Neuronal stem cell (in vitro differentiated cells): ENCODE measurements around the gene PLCG1.

Experiments used
- DNase-seq: peaks from one replicate; pipeline ENCODE4 v3.0.0-alpha.2; 2013; ENCODE audit warnings: low spot score
- H2AFZ ChIP-seq: one replicate; pipeline ENCODE4 v1.6.1; 2013; ENCODE audit warnings: mild to moderate bottlenecking, low read length, inconsistent platforms
- H2AK5ac ChIP-seq: 2 replicates; pipeline ENCODE4 v1.6.1; 2013; ENCODE audit warnings: low read depth, mild to moderate bottlenecking, inconsistent platforms, low read length, moderate library complexity, mixed read lengths
- H2BK120ac ChIP-seq: 2 replicates; pipeline ENCODE4 v1.6.1; 2013; ENCODE audit warnings: low read depth, mild to moderate bottlenecking, inconsistent platforms, low read length, moderate library complexity, mixed read lengths
- H2BK12ac ChIP-seq: one replicate; pipeline ENCODE4 v1.6.1; 2013; ENCODE audit warnings: low read length, inconsistent platforms
- H2BK15ac ChIP-seq: 2 replicates; pipeline ENCODE4 v1.6.1; 2013; ENCODE audit warnings: mild to moderate bottlenecking, low read length, inconsistent platforms, mixed read lengths
- H2BK5ac ChIP-seq: one replicate; pipeline ENCODE4 v1.6.1; 2013; ENCODE audit warnings: inconsistent platforms, mild to moderate bottlenecking, low read length, moderate library complexity
- H3K14ac ChIP-seq: one replicate; pipeline ENCODE4 v1.6.1; 2013; ENCODE audit warnings: low read length, inconsistent platforms
- H3K18ac ChIP-seq: 2 replicates; pipeline ENCODE4 v1.6.1; 2013; ENCODE audit warnings: low read length, inconsistent platforms
- H3K23ac ChIP-seq: 2 replicates; pipeline ENCODE4 v1.6.1; 2013; ENCODE audit warnings: low read depth, mild to moderate bottlenecking, mixed read lengths, low read length, inconsistent platforms; ENCODE audit not compliant: poor library complexity
- H3K27ac ChIP-seq: replicated peaks from 3 replicates; pipeline ENCODE4 v1.5.1; 2013; ENCODE audit warnings: low read length, inconsistent platforms
- H3K27me3 ChIP-seq, 3 experiments: 2 replicates each; pipeline ENCODE4 v1.6.1; 2013; ENCODE audit warnings: low read length in 3 of 3, mild to moderate bottlenecking in 2 of 3, inconsistent platforms in 1 of 3, low read depth in 1 of 3, mixed read lengths in 1 of 3, moderate library complexity in 1 of 3; ENCODE audit not compliant: control insufficient read depth in 3 of 3, insufficient read depth in 3 of 3
- H3K36me3 ChIP-seq, 2 donors: replicated peaks in 1 of 2; 2 replicates each; pipeline ENCODE4 v1.6.1; 2013; ENCODE audit warnings: low read length in 2 of 2; ENCODE audit not compliant: control insufficient read depth in 2 of 2, insufficient read depth in 2 of 2
- H3K4ac ChIP-seq: 2 replicates; pipeline ENCODE4 v1.6.1; 2013; ENCODE audit warnings: inconsistent platforms, mild to moderate bottlenecking, low read length, moderate library complexity
- H3K4me1 ChIP-seq, 2 donors: 1 replicate in 1 of 2; 2 replicates in 1 of 2; pipeline ENCODE4 v1.6.1; 2013; ENCODE audit warnings: low read length in 2 of 2, low read depth in 1 of 2; ENCODE audit not compliant: control insufficient read depth in 2 of 2, insufficient read depth in 1 of 2
- H3K4me2 ChIP-seq: one replicate; pipeline ENCODE4 v1.6.1; 2013; ENCODE audit warnings: mild to moderate bottlenecking, low read length, inconsistent platforms; ENCODE audit not compliant: insufficient read depth, poor library complexity, severe bottlenecking
- H3K4me3 ChIP-seq, 2 donors: 2 replicates each; pipeline ENCODE4 v1.5.1; 2013; ENCODE audit warnings: low read length in 2 of 2, mild to moderate bottlenecking in 2 of 2, inconsistent platforms in 1 of 2, moderate library complexity in 1 of 2
- H3K79me1 ChIP-seq: one replicate; pipeline ENCODE4 v1.6.1; 2013; ENCODE audit warnings: low read depth, mild to moderate bottlenecking, inconsistent platforms, low read length, moderate library complexity
- H3K9ac ChIP-seq: one replicate; pipeline ENCODE4 v1.6.1; 2013; ENCODE audit warnings: mild to moderate bottlenecking, low read depth, low read length, inconsistent platforms; ENCODE audit not compliant: poor library complexity
- H3K9me3 ChIP-seq, 2 donors: replicated peaks in 1 of 2; 2 replicates each; pipeline versions ENCODE3 to v1.6.1; 2013; ENCODE audit warnings: low read length in 2 of 2, mild to moderate bottlenecking in 2 of 2, inconsistent platforms in 1 of 2, low read depth in 1 of 2, mixed read lengths in 1 of 2, moderate library complexity in 1 of 2; ENCODE audit not compliant: control insufficient read depth in 2 of 2, insufficient read depth in 1 of 2
- H4K8ac ChIP-seq: one replicate; pipeline ENCODE4 v1.6.1; 2013; ENCODE audit warnings: low read depth, mild to moderate bottlenecking, inconsistent platforms, low read length, moderate library complexity
- H4K91ac ChIP-seq: one replicate; pipeline ENCODE4 v1.6.1; 2013; ENCODE audit warnings: low read length, low read depth, mild to moderate bottlenecking, inconsistent platforms; ENCODE audit not compliant: poor library complexity
- WGBS, 2 donors: extraction: QIAGEN DNeasy Blood & Tissue Kit; methylation state at CpG; one replicate each; pipeline ENCODE4 v1.1.7; 2013; ENCODE audit warnings: missing lambda C conversion rate in 2 of 2, mixed read lengths in 1 of 2; ENCODE audit not compliant: insufficient read length in 2 of 2, insufficient replicate concordance in 1 of 2; ENCODE audit errors: extremely low coverage in 2 of 2; 5-methylcytosine and 5-hydroxymethylcytosine counted together

The PLCG1 gene

GRCh38 chr20:41169791-41170351 lies 32.5 kb downstream of the PLCG1 start:
- H3K4me3 ChIP-seq: peak overlapping the region in 1 of 2 donors; percentile 13
- H2BK5ac ChIP-seq: no peak overlapping the region
- H3K18ac ChIP-seq: no peak overlapping the region
- H2BK15ac ChIP-seq: no peak overlapping the region
- H3K36me3 ChIP-seq: peaks cover 89 to 97% of the 10 kb centered on the region in 2 donors
- peaks cover 0 to 2% of the 10 kb centered on the region in 2 donors for H3K9me3 ChIP-seq
- H3K23ac ChIP-seq: no peak overlapping the region
- DNase-seq: no peak
- H3K27me3 ChIP-seq: no peaks in the 10 kb centered on the region
- H3K79me1 ChIP-seq: peaks cover 8% of the 10 kb centered on the region
- no peak overlapping the region for H3K4ac ChIP-seq
- no peak overlapping the region for H2BK120ac ChIP-seq
- H3K27ac ChIP-seq: no peak overlapping the region
- peaks cover 0 to 12% of the 10 kb centered on the region in 2 donors for H3K4me1 ChIP-seq
- no peak overlapping the region for H3K9ac ChIP-seq
- H4K8ac ChIP-seq: no peak overlapping the region
- no peak overlapping the region for H2AFZ ChIP-seq
- no peak overlapping the region for H3K4me2 ChIP-seq
- no peak overlapping the region for H2BK12ac ChIP-seq
- no peak overlapping the region for H2AK5ac ChIP-seq
- WGBS, 2 donors: no CpG with 5 or more reads among the region's 14 CpGs
- H3K14ac ChIP-seq: no peak overlapping the region
- no peak overlapping the region for H4K91ac ChIP-seq

- H2BK120ac ChIP-seq: no peak overlapping the region
- H3K79me1 ChIP-seq: peaks cover 8% of the 10 kb centered on the region
- H2AK5ac ChIP-seq: no peak overlapping the region
- H2BK15ac ChIP-seq: no peak overlapping the region
- no peak overlapping the region for H3K14ac ChIP-seq
- no peaks in the 10 kb centered on the region for H3K27me3 ChIP-seq
- WGBS, 2 donors: no CpG with 5 or more reads among the region's 6 CpGs
- no peak overlapping the region for H3K18ac ChIP-seq
- no peak overlapping the region for H2BK5ac ChIP-seq
- H3K4ac ChIP-seq: no peak overlapping the region
- H3K9ac ChIP-seq: no peak overlapping the region
- H3K36me3 ChIP-seq: peaks cover 87 to 97% of the 10 kb centered on the region in 2 donors
- no peak overlapping the region for H3K4me2 ChIP-seq
- peaks cover 0 to 2% of the 10 kb centered on the region in 2 donors for H3K9me3 ChIP-seq
- H3K23ac ChIP-seq: no peak overlapping the region
- H2BK12ac ChIP-seq: no peak overlapping the region
- H3K4me1 ChIP-seq: peaks cover 0 to 16% of the 10 kb centered on the region in 2 donors
- H4K8ac ChIP-seq: no peak overlapping the region
- H3K4me3 ChIP-seq: no peak overlapping the region
- no peak overlapping the region for H3K27ac ChIP-seq
- H4K91ac ChIP-seq: no peak overlapping the region
- DNase-seq: no peak
- no peak overlapping the region for H2AFZ ChIP-seq
Observed at GRCh38 chr20:41170386-41171105, 33.2 kb downstream of the PLCG1 start.

GRCh38 chr20:41171736-41172295 lies 34.5 kb downstream of the PLCG1 start:
- no peak overlapping the region for H3K4me3 ChIP-seq
- H3K4me1 ChIP-seq: peaks cover 0 to 16% of the 10 kb centered on the region in 2 donors
- H2AK5ac ChIP-seq: no peak overlapping the region
- H3K27me3 ChIP-seq: no peaks in the 10 kb centered on the region
- H3K79me1 ChIP-seq: peaks cover 2% of the 10 kb centered on the region
- H3K27ac ChIP-seq: no peak overlapping the region
- H4K8ac ChIP-seq: no peak overlapping the region
- no peak overlapping the region for H4K91ac ChIP-seq
- H3K4ac ChIP-seq: no peak overlapping the region
- H2BK12ac ChIP-seq: no peak overlapping the region
- WGBS, 2 donors: no CpG with 5 or more reads among the region's 3 CpGs
- H3K36me3 ChIP-seq: peaks cover 85 to 97% of the 10 kb centered on the region in 2 donors
- no peak overlapping the region for H2BK15ac ChIP-seq
- H2AFZ ChIP-seq: no peak overlapping the region
- no peak for DNase-seq
- H3K18ac ChIP-seq: no peak overlapping the region
- no peaks in the 10 kb centered on the region for H3K9me3 ChIP-seq
- no peak overlapping the region for H3K14ac ChIP-seq
- H3K23ac ChIP-seq: no peak overlapping the region
- no peak overlapping the region for H3K9ac ChIP-seq
- no peak overlapping the region for H2BK120ac ChIP-seq
- H3K4me2 ChIP-seq: no peak overlapping the region
- H2BK5ac ChIP-seq: no peak overlapping the region
